Peyer's patch (tissue), 4 donors: ENCODE measurements around the gene BCKDHB.

ENCODE experiments used
- CTCF ChIP-seq, 6 experiments: fragments of 450-650 bp in 4 of 6; fragments of 200-600 bp in 2 of 6; sonication (generic) in 1 of 6; IDR thresholded peaks; one replicate each; pipeline ENCODE4 v1.5.1; 2017 to 2019; ENCODE audit warnings: antibody characterized with exemption in 6 of 6, mild to moderate bottlenecking in 3 of 6, moderate library complexity in 1 of 6
- POLR2A ChIP-seq, 2 donors: fragments of 450-650 bp; IDR thresholded peaks; one replicate each; pipeline ENCODE4 v1.5.1; 2017; ENCODE audit warnings: antibody characterized with exemption in 2 of 2, mild to moderate bottlenecking in 2 of 2, moderate library complexity in 2 of 2

- TF ChIP-seq CTCF (IDR thresholded peaks at IDR 0.05) (no peak), POLR2A (IDR thresholded peaks at IDR 0.05) (no peak)
Observed at GRCh38 chr6:80287112-80287511, 180.6 kb downstream of the BCKDHB start.
